GM19099 (cell line): ENCODE data around the gene RASGRP3.

Experiments used
- POLR2A ChIP-seq: IDR thresholded peaks from 3 replicates; pipeline ENCODE4 v1.6.1; 2011; ENCODE audit warnings: low read depth; ENCODE audit not compliant: insufficient read length; ENCODE audit errors: extremely low read depth

Gene RASGRP3

DNA sequence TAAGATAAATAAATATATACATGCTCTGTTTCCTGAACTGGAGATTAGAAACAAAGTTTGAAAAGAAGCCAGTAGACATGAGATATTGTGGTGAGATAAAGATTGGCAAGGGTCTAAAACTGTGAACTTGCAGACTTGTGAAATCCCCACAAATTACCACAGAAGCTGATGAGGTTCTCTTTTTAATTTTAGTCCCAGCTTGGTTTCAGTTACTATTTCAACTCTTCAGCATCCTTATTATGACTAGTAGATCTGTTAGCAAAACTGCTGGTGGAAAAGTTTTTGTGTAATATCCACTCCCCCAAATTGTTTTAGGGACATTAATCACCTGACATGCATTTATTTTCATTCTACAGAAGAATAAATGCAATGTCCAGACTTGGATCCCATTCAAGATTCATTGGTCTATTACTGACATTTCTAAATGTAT is 20.8 kb downstream of the RASGRP3 start:
- no peak for TF ChIP-seq POLR2A

DNA sequence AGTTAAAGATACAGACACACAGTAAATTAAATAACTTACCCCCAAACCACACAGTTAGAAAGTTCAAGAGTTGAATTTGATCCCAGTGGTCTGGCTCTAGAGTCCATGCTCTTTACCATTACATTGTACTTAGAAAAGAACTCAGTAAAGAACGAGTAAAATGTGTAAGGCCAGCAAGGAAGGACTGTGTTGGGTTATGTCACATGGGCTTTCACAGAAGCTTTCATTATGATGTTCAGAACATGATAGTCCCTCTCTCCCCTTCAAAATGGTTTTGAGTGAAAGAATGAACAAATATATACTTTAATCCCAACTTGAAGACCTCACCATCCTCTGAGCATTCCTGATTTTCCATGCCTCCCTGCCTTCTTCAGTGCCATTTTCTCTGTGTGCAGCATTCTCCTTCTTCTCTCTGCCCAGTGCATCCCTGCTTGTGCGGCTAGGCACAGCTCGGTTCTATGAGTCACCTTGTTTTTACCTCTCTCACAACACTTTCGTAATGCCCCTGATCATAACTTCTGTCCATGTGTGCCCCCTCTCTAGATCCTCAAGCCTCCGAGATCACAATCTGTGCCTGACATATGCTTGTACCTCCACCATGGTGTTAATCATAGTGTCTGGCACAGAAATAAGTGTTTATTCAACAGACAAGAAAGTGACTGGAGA is 22.0 kb downstream of the RASGRP3 start:
- no peak for TF ChIP-seq POLR2A

DNA sequence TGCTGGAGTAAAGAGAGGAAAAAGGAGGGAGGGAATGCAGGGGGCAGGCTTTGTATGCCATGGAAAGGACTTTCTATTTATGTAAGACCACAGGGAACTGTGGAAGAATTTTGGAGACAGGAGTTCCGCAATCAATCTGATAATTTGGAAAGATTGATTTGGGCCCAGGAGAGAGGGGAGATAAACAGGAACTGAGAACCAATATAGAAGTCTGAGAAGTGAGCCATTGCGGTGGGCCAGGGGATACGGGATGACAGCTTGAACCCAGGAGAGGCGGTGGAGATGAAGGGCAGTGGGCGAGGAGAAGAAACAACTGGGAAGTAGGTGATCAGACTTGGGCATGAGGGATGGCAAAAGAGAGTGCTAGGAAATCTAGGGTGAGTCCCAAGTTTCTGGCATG is 23.7 kb downstream of the RASGRP3 start:
- TF ChIP-seq POLR2A = no peak

DNA sequence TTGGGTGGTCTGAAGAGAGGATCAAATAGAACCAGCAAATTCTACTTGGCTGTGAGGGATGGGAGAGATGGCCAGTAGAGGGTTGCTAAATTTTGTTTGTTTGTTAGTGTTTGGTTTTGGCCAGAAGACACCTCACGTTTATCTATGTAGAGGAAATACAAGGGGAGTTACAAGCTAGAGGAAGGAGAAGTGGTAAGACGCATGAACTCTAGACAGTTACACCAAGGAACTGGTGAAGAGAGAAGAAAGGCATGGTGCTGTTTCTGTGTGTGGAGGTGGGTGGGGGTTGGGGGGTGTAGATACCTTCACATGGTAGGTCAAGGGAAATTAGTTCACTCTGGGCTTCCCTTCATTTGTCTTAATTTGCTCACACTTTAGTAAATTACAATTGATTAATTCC is 25.6 kb downstream of the RASGRP3 start:
- no peak for TF ChIP-seq POLR2A

DNA sequence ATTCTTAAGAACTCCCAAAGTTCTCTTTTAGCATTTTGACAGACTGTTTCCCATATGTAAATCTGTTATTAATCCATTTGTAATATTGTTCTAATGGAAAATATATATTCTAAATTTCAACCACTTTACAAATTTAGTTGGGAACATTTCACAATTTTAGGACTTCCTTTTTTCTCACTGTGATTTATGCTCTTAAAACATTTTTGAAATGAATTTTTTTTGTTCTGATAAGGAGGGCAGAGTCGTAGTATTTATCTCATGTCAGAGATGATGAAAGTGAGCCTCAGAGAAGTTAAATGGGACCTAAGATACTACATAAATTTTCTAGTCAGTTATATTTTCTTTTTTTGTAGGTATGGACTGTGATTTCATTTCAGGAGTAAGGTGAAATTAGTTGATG is 26.6 kb downstream of the RASGRP3 start:
- TF ChIP-seq POLR2A = no peak

DNA sequence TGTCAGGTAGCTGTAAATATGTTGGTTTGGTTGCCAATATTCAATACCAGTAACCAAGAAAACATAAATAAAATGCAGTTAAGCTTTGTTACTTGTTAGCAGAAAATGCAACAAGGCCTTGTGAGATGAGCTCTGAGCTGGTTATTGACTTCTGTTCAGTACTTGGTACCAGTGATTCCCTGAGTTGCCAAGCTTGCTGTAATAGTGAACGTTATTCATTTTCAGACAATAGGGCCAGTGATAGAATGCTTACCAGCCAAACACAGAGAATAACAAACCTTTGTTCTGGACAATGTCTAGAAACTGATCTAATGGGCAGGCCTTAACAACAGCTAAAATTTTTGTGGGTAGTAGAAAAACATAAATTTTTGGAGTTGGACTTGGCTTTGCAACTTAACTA is 29.5 kb downstream of the RASGRP3 start:
- no peak for TF ChIP-seq POLR2A

DNA sequence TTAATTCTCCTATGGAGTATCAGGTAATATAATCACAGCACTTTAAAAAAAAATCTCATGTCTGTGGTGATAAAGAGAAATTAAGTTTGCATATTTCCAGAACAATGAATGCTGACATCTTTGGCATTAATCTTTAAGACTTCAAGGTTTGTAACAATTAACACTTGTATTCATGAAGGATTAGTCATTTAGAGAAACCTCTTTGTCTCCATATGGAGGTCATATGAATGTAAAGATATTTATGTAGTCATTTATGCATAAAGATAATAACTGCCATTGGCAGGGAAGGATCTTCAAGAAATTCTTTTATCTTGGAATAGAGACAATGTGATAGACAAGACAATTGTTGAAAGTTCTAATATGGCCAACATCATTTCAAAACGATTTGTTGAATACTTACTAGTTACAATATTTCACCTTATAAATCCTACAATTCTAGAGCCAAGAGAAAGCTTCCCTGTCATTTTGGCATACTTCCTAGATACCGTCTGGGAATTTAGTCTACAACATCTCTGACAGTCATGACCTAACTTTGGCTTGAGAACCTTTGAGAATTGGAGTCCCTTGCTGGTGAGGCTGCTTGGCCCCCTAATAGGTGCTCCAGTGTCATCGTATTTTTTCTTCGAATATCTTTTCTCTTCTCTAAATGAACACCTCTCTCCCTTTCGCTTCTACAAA is 33.6 kb downstream of the RASGRP3 start:
- TF ChIP-seq POLR2A = no peak

DNA sequence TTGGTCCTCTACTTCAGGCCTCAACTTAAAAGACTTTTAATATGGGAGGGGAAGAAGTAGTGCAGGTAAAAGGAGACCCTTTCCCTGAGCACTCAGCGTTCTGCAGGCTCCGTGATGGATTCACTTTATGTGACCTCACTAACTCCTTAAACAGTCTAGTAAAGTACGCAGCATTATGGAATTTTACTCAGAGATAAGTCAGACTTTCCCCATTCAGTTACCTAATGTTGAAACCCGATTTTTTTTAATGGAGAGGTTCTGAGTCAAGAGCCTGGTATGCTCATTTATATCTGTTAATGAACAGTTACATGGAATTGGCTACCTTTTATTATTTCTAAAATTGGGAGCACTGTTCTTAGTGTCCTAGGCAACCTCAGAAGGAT is 34.1 kb downstream of the RASGRP3 start:
- TF ChIP-seq POLR2A = no peak

DNA sequence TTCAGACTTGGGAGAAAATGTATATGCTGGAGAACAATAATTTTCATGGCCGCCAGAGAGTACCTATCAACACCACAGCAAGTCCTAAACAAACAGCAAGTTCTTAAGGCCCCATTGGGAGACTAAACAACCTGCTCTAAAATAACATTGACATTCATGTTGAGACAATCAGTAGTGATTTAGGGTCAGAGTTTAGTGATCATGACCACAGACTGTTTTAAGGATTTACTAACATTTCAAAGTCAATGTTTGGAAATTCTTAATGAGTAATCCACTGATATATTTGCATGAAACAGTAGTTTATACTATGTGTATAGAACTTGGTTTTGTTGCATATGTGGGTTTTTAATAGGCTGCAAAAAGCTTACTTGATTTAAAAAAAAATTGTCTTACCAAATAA is 34.7 kb downstream of the RASGRP3 start:
- no peak for TF ChIP-seq POLR2A

DNA sequence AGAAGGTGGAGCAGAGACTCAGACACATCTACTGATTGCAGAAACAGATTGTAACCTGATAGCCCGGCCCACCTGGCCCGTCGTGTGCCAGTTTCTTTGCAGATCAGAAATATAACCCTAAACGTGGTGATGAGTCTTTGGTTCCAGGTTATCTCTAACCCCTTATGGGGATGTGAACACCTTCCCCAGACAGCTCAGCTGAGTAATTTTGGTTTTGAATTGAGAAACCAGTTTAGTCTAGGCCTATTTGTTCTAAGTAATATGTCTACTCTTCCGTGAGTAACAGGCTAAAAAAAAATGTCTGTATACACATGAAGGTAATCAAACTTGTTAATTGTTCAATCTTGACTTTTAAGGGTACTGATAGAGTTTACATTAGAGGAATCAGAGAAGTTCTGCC is 35.7 kb downstream of the RASGRP3 start:
- TF ChIP-seq POLR2A = no peak

DNA sequence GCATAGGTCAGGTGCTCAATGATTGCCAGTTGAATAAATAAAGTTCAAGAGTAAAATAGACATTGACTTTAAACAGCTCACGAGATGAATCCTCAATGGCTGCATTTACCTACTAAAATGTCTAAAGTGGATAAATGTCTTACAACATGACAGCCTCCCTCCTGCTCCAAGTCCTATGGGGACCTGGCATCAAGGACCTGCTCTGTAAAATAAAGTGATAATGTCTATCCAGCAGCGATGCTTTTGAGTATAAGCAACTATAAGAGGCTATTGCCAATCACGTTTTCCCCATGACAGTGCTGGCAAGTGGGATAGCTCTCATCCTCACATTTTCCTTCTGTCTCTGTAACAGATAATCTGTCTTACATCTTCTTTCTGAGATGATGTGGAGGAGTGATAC is 37.0 kb downstream of the RASGRP3 start:
- TF ChIP-seq POLR2A = no peak

DNA sequence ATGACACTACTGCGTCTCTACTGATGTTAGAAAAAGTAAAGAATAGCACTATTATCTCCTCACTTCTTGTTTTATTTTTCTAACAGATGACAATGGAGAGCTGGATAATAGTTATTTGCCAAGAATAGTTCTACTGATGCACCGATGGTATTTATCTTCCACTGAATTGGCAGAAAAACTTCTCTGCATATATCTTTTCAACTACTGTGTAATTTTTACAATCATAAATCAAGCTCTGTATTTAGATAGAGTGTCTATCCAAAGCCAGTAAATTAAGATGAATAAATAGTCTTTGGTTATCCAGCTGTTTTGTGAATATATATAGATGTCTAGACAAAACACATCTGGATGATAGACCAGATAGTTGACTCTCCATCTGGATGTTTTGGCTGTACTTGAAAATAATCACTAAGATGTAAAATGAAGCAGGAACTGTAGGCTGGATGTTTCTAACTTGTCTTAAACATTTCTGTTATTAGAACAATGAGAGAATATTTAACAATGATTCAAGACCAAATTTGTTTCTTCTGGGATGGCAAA is 40.1 kb downstream of the RASGRP3 start:
- TF ChIP-seq POLR2A = no peak

DNA sequence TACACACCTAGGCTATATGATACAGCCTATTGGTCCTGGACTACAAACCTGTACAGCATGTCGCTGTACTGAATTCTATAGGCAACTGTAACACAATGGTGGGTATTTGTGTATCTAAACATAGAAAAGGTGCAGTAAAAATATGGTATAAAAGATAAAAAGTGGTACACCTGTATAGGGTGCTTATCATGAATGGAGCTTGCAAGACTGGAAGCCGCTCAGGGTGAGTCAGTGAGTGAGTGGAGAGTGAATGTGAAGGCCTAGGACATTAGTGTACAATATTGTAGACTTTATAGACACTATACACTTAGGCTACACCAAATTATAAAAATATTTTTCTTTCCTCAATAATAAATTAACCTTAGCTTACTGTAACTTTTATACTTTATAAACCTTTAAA is 41.8 kb downstream of the RASGRP3 start:
- TF ChIP-seq POLR2A = no peak

DNA sequence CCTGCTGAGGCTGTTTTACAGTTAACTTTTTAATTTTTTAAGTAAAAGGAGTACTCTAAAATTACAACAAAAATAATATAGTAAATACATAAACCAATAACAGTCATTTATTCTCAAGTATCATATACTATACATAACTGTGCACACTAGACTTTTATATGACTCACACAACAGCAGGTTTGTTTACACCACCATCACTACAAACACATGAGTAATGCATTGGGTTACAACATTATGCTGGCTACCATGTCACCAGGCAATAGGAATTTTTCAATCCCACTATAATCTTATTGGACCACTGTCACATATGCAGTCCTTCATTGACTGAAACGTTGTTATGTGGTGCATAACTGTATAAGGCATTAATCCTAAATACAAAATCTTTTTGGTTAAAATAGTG is 42.5 kb downstream of the RASGRP3 start:
- no peak for TF ChIP-seq POLR2A

DNA sequence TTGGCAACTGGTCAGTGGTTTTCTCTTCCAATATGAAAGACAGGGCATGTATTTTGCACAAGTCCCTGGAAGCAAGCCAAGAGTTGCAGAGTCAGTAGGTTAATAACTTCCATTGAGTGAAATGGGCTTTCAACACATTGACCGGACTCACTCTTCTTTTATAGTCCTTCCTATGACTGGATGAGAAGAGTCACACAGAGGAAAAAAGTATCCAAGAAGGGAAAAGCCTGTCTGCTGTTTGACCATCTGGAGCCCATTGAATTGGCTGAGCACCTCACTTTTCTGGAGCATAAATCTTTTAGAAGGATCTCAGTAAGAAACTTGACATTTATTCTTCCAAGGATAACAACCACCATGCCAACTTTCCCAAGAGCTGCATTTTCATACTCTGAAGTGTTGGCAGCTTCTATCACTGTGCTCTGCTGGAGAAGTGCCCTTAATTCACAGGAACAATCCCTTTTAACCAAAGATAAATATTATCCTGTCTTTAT is 45.4 kb downstream of the RASGRP3 start:
- TF ChIP-seq POLR2A = no peak

DNA sequence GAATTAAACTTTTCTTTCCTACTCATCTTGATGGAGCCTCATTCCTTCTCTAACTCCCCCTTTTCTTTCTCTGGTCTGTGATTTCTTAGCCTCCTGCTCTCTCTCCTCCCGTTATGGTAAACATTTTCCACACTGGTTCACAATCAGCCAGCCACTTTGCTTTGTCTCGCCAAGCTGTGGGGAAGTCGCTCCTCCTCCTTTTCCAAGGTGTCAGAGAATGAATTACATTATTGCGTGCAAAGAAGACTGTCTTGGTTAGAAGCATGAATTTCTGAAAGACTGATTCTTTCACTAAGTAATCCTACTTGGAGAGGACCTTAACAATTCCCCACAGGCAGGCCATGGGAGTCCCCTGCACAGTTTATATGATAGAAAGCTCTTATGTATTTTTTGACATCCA is 46.1 kb downstream of the RASGRP3 start:
- TF ChIP-seq POLR2A = no peak
